Neuronal stem cell (in vitro differentiated cells): ENCODE measurements around the gene BET1.

Source experiments
- DNase-seq: peaks from one replicate; pipeline ENCODE4 v3.0.0-alpha.2; 2013; ENCODE audit warnings: low spot score
- H2AFZ ChIP-seq: one replicate; pipeline ENCODE4 v1.6.1; 2013; ENCODE audit warnings: mild to moderate bottlenecking, low read length, inconsistent platforms
- H2AK5ac ChIP-seq: 2 replicates; pipeline ENCODE4 v1.6.1; 2013; ENCODE audit warnings: low read depth, mild to moderate bottlenecking, inconsistent platforms, low read length, moderate library complexity, mixed read lengths
- H2BK120ac ChIP-seq: 2 replicates; pipeline ENCODE4 v1.6.1; 2013; ENCODE audit warnings: low read depth, mild to moderate bottlenecking, inconsistent platforms, low read length, moderate library complexity, mixed read lengths
- H2BK12ac ChIP-seq: one replicate; pipeline ENCODE4 v1.6.1; 2013; ENCODE audit warnings: low read length, inconsistent platforms
- H2BK15ac ChIP-seq: 2 replicates; pipeline ENCODE4 v1.6.1; 2013; ENCODE audit warnings: mild to moderate bottlenecking, low read length, inconsistent platforms, mixed read lengths
- H2BK5ac ChIP-seq: one replicate; pipeline ENCODE4 v1.6.1; 2013; ENCODE audit warnings: inconsistent platforms, mild to moderate bottlenecking, low read length, moderate library complexity
- H3K14ac ChIP-seq: one replicate; pipeline ENCODE4 v1.6.1; 2013; ENCODE audit warnings: low read length, inconsistent platforms
- H3K18ac ChIP-seq: 2 replicates; pipeline ENCODE4 v1.6.1; 2013; ENCODE audit warnings: low read length, inconsistent platforms
- H3K23ac ChIP-seq: 2 replicates; pipeline ENCODE4 v1.6.1; 2013; ENCODE audit warnings: low read depth, mild to moderate bottlenecking, mixed read lengths, low read length, inconsistent platforms; ENCODE audit not compliant: poor library complexity
- H3K27ac ChIP-seq: replicated peaks from 3 replicates; pipeline ENCODE4 v1.5.1; 2013; ENCODE audit warnings: low read length, inconsistent platforms
- H3K27me3 ChIP-seq, 3 experiments: 2 replicates each; pipeline ENCODE4 v1.6.1; 2013; ENCODE audit warnings: low read length in 3 of 3, mild to moderate bottlenecking in 2 of 3, inconsistent platforms in 1 of 3, low read depth in 1 of 3, mixed read lengths in 1 of 3, moderate library complexity in 1 of 3; ENCODE audit not compliant: control insufficient read depth in 3 of 3, insufficient read depth in 3 of 3
- H3K36me3 ChIP-seq, 2 donors: replicated peaks in 1 of 2; 2 replicates each; pipeline ENCODE4 v1.6.1; 2013; ENCODE audit warnings: low read length in 2 of 2; ENCODE audit not compliant: control insufficient read depth in 2 of 2, insufficient read depth in 2 of 2
- H3K4ac ChIP-seq: 2 replicates; pipeline ENCODE4 v1.6.1; 2013; ENCODE audit warnings: inconsistent platforms, mild to moderate bottlenecking, low read length, moderate library complexity
- H3K4me1 ChIP-seq, 2 donors: 1 replicate in 1 of 2; 2 replicates in 1 of 2; pipeline ENCODE4 v1.6.1; 2013; ENCODE audit warnings: low read length in 2 of 2, low read depth in 1 of 2; ENCODE audit not compliant: control insufficient read depth in 2 of 2, insufficient read depth in 1 of 2
- H3K4me2 ChIP-seq: one replicate; pipeline ENCODE4 v1.6.1; 2013; ENCODE audit warnings: mild to moderate bottlenecking, low read length, inconsistent platforms; ENCODE audit not compliant: insufficient read depth, poor library complexity, severe bottlenecking
- H3K4me3 ChIP-seq, 2 donors: 2 replicates each; pipeline ENCODE4 v1.5.1; 2013; ENCODE audit warnings: low read length in 2 of 2, mild to moderate bottlenecking in 2 of 2, inconsistent platforms in 1 of 2, moderate library complexity in 1 of 2
- H3K79me1 ChIP-seq: one replicate; pipeline ENCODE4 v1.6.1; 2013; ENCODE audit warnings: low read depth, mild to moderate bottlenecking, inconsistent platforms, low read length, moderate library complexity
- H3K9ac ChIP-seq: one replicate; pipeline ENCODE4 v1.6.1; 2013; ENCODE audit warnings: mild to moderate bottlenecking, low read depth, low read length, inconsistent platforms; ENCODE audit not compliant: poor library complexity
- H3K9me3 ChIP-seq, 2 donors: replicated peaks in 1 of 2; 2 replicates each; pipeline versions ENCODE3 to v1.6.1; 2013; ENCODE audit warnings: low read length in 2 of 2, mild to moderate bottlenecking in 2 of 2, inconsistent platforms in 1 of 2, low read depth in 1 of 2, mixed read lengths in 1 of 2, moderate library complexity in 1 of 2; ENCODE audit not compliant: control insufficient read depth in 2 of 2, insufficient read depth in 1 of 2
- H4K8ac ChIP-seq: one replicate; pipeline ENCODE4 v1.6.1; 2013; ENCODE audit warnings: low read depth, mild to moderate bottlenecking, inconsistent platforms, low read length, moderate library complexity
- H4K91ac ChIP-seq: one replicate; pipeline ENCODE4 v1.6.1; 2013; ENCODE audit warnings: low read length, low read depth, mild to moderate bottlenecking, inconsistent platforms; ENCODE audit not compliant: poor library complexity
- WGBS, 2 donors: extraction: QIAGEN DNeasy Blood & Tissue Kit; methylation state at CpG; one replicate each; pipeline ENCODE4 v1.1.7; 2013; ENCODE audit warnings: missing lambda C conversion rate in 2 of 2, mixed read lengths in 1 of 2; ENCODE audit not compliant: insufficient read length in 2 of 2, insufficient replicate concordance in 1 of 2; ENCODE audit errors: extremely low coverage in 2 of 2; 5-methylcytosine and 5-hydroxymethylcytosine counted together

BET1 gene

DNA sequence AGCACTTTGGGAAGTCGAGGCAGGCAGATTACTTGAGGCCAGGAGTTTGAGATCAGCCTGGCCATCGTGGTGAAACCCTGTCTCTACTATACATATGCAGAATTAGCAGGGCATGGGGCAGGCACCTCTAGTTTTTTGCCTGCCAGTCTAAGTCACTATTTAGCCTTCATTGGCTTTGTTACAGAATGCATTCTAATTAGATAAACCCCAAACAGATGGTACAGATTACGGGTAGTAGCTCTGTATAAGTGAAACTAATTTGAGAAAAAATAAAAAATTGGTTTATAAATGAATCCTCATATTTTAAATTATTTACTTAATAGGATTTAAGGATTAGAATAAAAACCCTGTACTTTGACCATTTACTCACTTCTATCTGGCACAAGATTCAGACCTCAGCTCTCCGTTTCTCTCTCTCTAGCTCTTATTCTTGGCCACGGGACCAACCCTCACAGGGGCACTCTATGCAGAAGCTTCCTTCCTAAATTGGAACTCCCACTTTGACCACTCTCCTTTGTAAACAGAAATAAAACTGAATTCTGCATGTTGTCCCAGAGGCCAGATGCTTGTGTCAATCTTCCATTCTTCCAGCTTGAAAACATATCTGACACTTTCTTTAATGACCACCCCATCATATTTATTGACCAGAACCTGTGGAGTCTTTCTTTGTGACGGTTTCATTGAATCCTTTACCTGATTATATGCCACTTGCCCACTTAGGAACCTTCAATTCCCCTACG, 26.8 kb downstream of the BET1 start:
- no peak overlapping the region for H3K14ac ChIP-seq
- no peak overlapping the region for H4K91ac ChIP-seq
- no peaks in the 10 kb centered on the region for H3K36me3 ChIP-seq
- DNase-seq = no peak
- H2BK15ac ChIP-seq = no peak overlapping the region
- no peaks in the 10 kb centered on the region for H3K9me3 ChIP-seq
- H4K8ac ChIP-seq = no peak overlapping the region
- H3K4me1 ChIP-seq = no peaks in the 10 kb centered on the region
- H3K27ac ChIP-seq = no peak overlapping the region
- no CpG with 5 or more reads among the region's 7 CpGs for WGBS, 2 donors
- no peak overlapping the region for H2BK120ac ChIP-seq
- no peak overlapping the region for H3K9ac ChIP-seq
- no peak overlapping the region for H2AK5ac ChIP-seq
- H3K23ac ChIP-seq = no peak overlapping the region
- no peak overlapping the region for H2BK12ac ChIP-seq
- no peak overlapping the region for H3K4me2 ChIP-seq
- H3K79me1 ChIP-seq = no peaks in the 10 kb centered on the region
- no peak overlapping the region for H2BK5ac ChIP-seq
- H3K18ac ChIP-seq = no peak overlapping the region
- no peak overlapping the region for H2AFZ ChIP-seq
- no peaks in the 10 kb centered on the region for H3K27me3 ChIP-seq
- H3K4me3 ChIP-seq = no peak overlapping the region
- H3K4ac ChIP-seq = no peak overlapping the region

- Histone ChIP-seq H4K8ac (no peak overlapping the region), H3K4me1 (no peaks in the 10 kb centered on the region), H2BK120ac (no peak overlapping the region), H3K23ac (no peak overlapping the region), H3K4me3 (no peak overlapping the region), H3K18ac (no peak overlapping the region), H3K36me3 (no peaks in the 10 kb centered on the region), H3K79me1 (no peaks in the 10 kb centered on the region), H3K27me3 (no peaks in the 10 kb centered on the region), H3K9ac (no peak overlapping the region), H2BK12ac (no peak overlapping the region), H2AFZ (no peak overlapping the region), H3K27ac (no peak overlapping the region), H3K14ac (no peak overlapping the region), H4K91ac (no peak overlapping the region), H2AK5ac (no peak overlapping the region), H2BK5ac (no peak overlapping the region), H3K4ac (no peak overlapping the region), H3K9me3 (no peaks in the 10 kb centered on the region), H2BK15ac (no peak overlapping the region), H3K4me2 (no peak overlapping the region)
- WGBS, 2 donors = no CpG with 5 or more reads among the region's 1 CpG
- DNase-seq = no peak
Observed at GRCh38 chr7:93973134-93973533, 31.0 kb downstream of the BET1 start.

GRCh38 chr7:93972029-93972725, 32.0 kb downstream of the BET1 start:
- WGBS, 2 donors = no CpG with 5 or more reads among the region's 6 CpGs
- Histone ChIP-seq H3K79me1 (no peaks in the 10 kb centered on the region), H2AK5ac (no peak overlapping the region)

GRCh38 chr7:93968911-93969620, 35.1 kb downstream of the BET1 start:
- no peak overlapping the region for H2BK12ac ChIP-seq
- no peak overlapping the region for H2BK15ac ChIP-seq
- H4K91ac ChIP-seq = no peak overlapping the region
- no peak overlapping the region for H3K27ac ChIP-seq
- H3K9me3 ChIP-seq = no peaks in the 10 kb centered on the region
- no peak overlapping the region for H3K23ac ChIP-seq
- H2AFZ ChIP-seq = no peak overlapping the region
- H3K14ac ChIP-seq = no peak overlapping the region
- H3K18ac ChIP-seq = no peak overlapping the region
- no peaks in the 10 kb centered on the region for H3K36me3 ChIP-seq
- H3K4ac ChIP-seq = no peak overlapping the region
- H3K4me2 ChIP-seq = no peak overlapping the region
- no peak overlapping the region for H3K9ac ChIP-seq
- no CpG with 5 or more reads among the region's 2 CpGs for WGBS, 2 donors
- no peak overlapping the region for H3K4me3 ChIP-seq
- H3K79me1 ChIP-seq = no peaks in the 10 kb centered on the region
- no peaks in the 10 kb centered on the region for H3K27me3 ChIP-seq
- H2AK5ac ChIP-seq = no peak overlapping the region
- no peak for DNase-seq
- H4K8ac ChIP-seq = no peak overlapping the region
- H3K4me1 ChIP-seq = no peaks in the 10 kb centered on the region
- no peak overlapping the region for H2BK120ac ChIP-seq
- H2BK5ac ChIP-seq = no peak overlapping the region

More at GRCh38 chr7:93972029-93972725, 32.0 kb downstream of the BET1 start:
- H3K27ac ChIP-seq = no peak overlapping the region
- H3K14ac ChIP-seq = no peak overlapping the region
- H2BK15ac ChIP-seq = no peak overlapping the region
- no peak overlapping the region for H3K4me2 ChIP-seq
- H3K23ac ChIP-seq = no peak overlapping the region
- no peak overlapping the region for H2BK5ac ChIP-seq
- no peak overlapping the region for H3K4me3 ChIP-seq
- H3K27me3 ChIP-seq = no peaks in the 10 kb centered on the region
- no peak for DNase-seq
- H3K9me3 ChIP-seq = no peaks in the 10 kb centered on the region
- H3K18ac ChIP-seq = no peak overlapping the region
- no peak overlapping the region for H2BK120ac ChIP-seq
- no peak overlapping the region for H4K8ac ChIP-seq
- no peaks in the 10 kb centered on the region for H3K36me3 ChIP-seq
- no peaks in the 10 kb centered on the region for H3K4me1 ChIP-seq
- no peak overlapping the region for H3K4ac ChIP-seq
- H2BK12ac ChIP-seq = no peak overlapping the region
- H4K91ac ChIP-seq = no peak overlapping the region
- no peak overlapping the region for H2AFZ ChIP-seq
- H3K9ac ChIP-seq = no peak overlapping the region
